ENCODE data around the gene LRP3. TPM values are rescaled to one million over a fixed set of nuclear protein-coding genes. Genes with fewer than 3 reads are reported as not detected.

Gene LRP3
- polyA plus RNA-seq, 3 donors, result 1.4 to 11.9 (median 4.1) TPM

DNA sequence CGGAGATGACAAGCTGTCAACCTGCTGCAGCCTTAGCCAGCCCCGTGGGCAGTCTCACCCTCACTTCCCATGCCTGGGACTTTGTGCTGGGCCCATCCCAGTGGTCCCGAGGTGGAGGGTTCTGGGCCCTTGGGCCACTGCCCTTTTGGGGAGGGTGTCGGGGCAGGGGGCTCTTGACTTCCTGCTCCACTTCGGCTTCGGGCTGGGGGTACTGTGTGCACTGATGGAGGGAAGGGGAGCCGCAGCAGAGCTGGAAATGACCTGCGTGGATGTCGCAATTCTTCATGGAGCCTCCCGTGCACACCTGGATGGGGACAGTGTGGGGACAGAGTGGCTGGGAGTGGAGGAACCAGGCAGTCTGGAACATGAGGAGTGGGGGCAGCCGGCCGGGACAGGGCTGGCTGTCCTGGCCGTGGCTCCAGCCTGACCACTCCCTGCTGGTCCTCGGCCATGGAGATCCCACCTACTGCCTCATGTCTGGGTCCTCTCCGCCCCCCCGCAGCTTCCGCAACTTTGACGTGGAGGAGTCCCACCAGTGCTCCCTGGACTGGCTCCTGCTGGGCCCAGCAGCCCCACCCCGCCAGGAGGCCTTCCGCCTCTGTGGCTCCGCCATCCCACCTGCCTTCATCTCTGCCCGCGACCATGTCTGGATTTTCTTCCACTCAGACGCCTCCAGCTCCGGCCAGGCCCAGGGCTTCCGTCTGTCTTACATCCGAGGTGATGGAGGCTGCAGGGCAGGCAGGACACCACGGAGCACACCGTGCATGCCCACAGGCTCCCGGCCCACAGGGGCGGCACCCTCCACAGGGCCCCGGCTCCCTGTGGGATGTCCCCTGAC lies 10.2 kb downstream of the LRP3 start:
- H3K4me1 Mint-ChIP-seq, result peaks cover 28% of the 10 kb centered on the region
- no peaks in the 10 kb centered on the region for H3K27me3 ChIP-seq (ENCODE audit: control insufficient read depth in 2 of 2, insufficient read depth in 2 of 2, low read length in 2 of 2)
- no peak overlapping the region for H3K27ac ChIP-seq (ENCODE audit: low read depth in 1 of 2, low read length in 2 of 2)
- no peak overlapping the region for H3K4me3 Mint-ChIP-seq
- H3K4me1 ChIP-seq (ENCODE audit: control insufficient read depth in 1 of 2, insufficient read depth in 2 of 2, low read length in 2 of 2), result peaks cover 28 to 29% of the 10 kb centered on the region in 2 donors
- H3K27ac Mint-ChIP-seq, result no peak overlapping the region
- no peak overlapping the region for H3K4me3 ChIP-seq (replicated peaks in 1 of 3; ENCODE audit: low read depth in 2 of 3, low read length in 3 of 3)
- no peaks in the 10 kb centered on the region for H3K9me3 ChIP-seq (replicated peaks in 1 of 2; ENCODE audit: control insufficient read depth in 1 of 2, insufficient read depth in 1 of 2, low read length in 2 of 2)
- no peak overlapping the region for H3K9ac ChIP-seq (ENCODE audit: insufficient read depth, low read length, poor library complexity, severe bottlenecking)
- peaks cover 9% of the 10 kb centered on the region for H4K20me1 ChIP-seq (ENCODE audit: insufficient read depth, low read length)
- no peaks in the 10 kb centered on the region for H3K27me3 Mint-ChIP-seq (ENCODE audit: low read depth in 3 of 3)
- intact Hi-C loops (cut with micrococcal nuclease), result no loop called here
- peaks cover 47 to 61% of the 10 kb centered on the region in 2 donors for H3K36me3 ChIP-seq (replicated peaks in 1 of 2; ENCODE audit: control insufficient read depth in 1 of 2, insufficient read depth in 2 of 2, low read length in 2 of 2)
- peaks cover 24 to 59% of the 10 kb centered on the region in 2 donors for H3K36me3 Mint-ChIP-seq
- no peak for DNase-seq
- 92% methylated on average over 31 of the region's 32 CpGs for WGBS (ENCODE audit: insufficient coverage)
- TF ChIP-seq, protein P1, sequence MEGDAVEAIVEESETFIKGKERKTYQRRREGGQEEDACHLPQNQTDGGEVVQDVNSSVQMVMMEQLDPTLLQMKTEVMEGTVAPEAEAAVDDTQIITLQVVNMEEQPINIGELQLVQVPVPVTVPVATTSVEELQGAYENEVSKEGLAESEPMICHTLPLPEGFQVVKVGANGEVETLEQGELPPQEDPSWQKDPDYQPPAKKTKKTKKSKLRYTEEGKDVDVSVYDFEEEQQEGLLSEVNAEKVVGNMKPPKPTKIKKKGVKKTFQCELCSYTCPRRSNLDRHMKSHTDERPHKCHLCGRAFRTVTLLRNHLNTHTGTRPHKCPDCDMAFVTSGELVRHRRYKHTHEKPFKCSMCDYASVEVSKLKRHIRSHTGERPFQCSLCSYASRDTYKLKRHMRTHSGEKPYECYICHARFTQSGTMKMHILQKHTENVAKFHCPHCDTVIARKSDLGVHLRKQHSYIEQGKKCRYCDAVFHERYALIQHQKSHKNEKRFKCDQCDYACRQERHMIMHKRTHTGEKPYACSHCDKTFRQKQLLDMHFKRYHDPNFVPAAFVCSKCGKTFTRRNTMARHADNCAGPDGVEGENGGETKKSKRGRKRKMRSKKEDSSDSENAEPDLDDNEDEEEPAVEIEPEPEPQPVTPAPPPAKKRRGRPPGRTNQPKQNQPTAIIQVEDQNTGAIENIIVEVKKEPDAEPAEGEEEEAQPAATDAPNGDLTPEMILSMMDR (IDR thresholded peaks at IDR 0.05), result no peak
- H3K79me2 ChIP-seq (ENCODE audit: insufficient read depth, low read length), result peaks cover 23% of the 10 kb centered on the region
- peaks cover 0 to 2% (median 0%) of the 10 kb centered on the region in 7 donors for H3K9me3 Mint-ChIP-seq
- H2AFZ ChIP-seq (ENCODE audit: insufficient read depth, low read depth, low read length, poor library complexity, severe bottlenecking), result no peak overlapping the region
- H3K4me2 ChIP-seq (replicated peaks; ENCODE audit: extremely low read depth, low read length, poor library complexity, severe bottlenecking), result no peak overlapping the region

DNA sequence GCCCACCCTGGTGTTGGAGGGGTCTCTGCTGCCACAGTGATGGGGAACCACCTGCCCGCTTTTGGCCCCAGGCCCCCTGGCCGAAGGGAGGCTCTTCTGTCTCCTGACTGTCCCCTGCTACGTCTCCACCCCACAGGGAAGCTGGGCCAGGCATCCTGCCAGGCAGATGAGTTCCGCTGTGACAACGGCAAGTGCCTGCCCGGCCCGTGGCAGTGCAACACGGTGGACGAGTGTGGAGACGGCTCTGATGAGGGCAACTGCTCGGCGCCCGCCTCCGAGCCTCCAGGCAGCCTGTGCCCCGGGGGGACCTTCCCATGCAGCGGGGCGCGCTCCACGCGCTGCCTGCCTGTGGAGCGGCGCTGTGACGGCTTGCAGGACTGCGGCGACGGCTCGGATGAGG lies 11.0 kb downstream of the LRP3 start:
- 94% methylated on average over 27 of the region's 27 CpGs for WGBS (ENCODE audit: insufficient coverage)
- no peak for DNase-seq

More for the DNA sequence above, 11.0 kb downstream of the LRP3 start:
- Histone ChIP-seq H3K79me2 (ENCODE audit: insufficient read depth, low read length) (peaks cover 17% of the 10 kb centered on the region), H4K20me1 (ENCODE audit: insufficient read depth, low read length) (peaks cover 4% of the 10 kb centered on the region), H2AFZ (ENCODE audit: insufficient read depth, low read depth, low read length, poor library complexity, severe bottlenecking) (no peak overlapping the region), H3K9me3 (replicated peaks in 1 of 2; ENCODE audit: control insufficient read depth in 1 of 2, insufficient read depth in 1 of 2, low read length in 2 of 2) (no peaks in the 10 kb centered on the region), H3K27me3 (ENCODE audit: control insufficient read depth in 2 of 2, insufficient read depth in 2 of 2, low read length in 2 of 2) (no peaks in the 10 kb centered on the region), H3K27ac (ENCODE audit: low read depth in 1 of 2, low read length in 2 of 2) (no peak overlapping the region), H3K4me1 (ENCODE audit: control insufficient read depth in 1 of 2, insufficient read depth in 2 of 2, low read length in 2 of 2) (peaks cover 21 to 22% of the 10 kb centered on the region in 2 donors), H3K9ac (ENCODE audit: insufficient read depth, low read length, poor library complexity, severe bottlenecking) (no peak overlapping the region), H3K4me2 (replicated peaks; ENCODE audit: extremely low read depth, low read length, poor library complexity, severe bottlenecking) (no peak overlapping the region), H3K36me3 (replicated peaks in 1 of 2; ENCODE audit: control insufficient read depth in 1 of 2, insufficient read depth in 2 of 2, low read length in 2 of 2) (peaks cover 47 to 61% of the 10 kb centered on the region in 2 donors), H3K4me3 (replicated peaks in 1 of 3; ENCODE audit: low read depth in 2 of 3, low read length in 3 of 3) (no peak overlapping the region)
- Mint-ChIP-seq H3K27me3 (ENCODE audit: low read depth in 3 of 3) (no peaks in the 10 kb centered on the region), H3K4me1 (peaks cover 21% of the 10 kb centered on the region), H3K27ac (no peak overlapping the region), H3K4me3 (no peak overlapping the region), H3K36me3 (peaks cover 24 to 59% of the 10 kb centered on the region in 2 donors), H3K9me3 (peaks cover 0 to 2% (median 0%) of the 10 kb centered on the region in 7 donors)
- TF ChIP-seq, protein P1 (IDR thresholded peaks at IDR 0.05), result no peak
- intact Hi-C loops (cut with micrococcal nuclease), result no loop called here

Data from CD14-positive monocyte (primary cell).